ENCODE results near the gene GGT7. TPM values are rescaled to one million over a fixed set of nuclear protein-coding genes. Genes with fewer than 3 reads are reported as not detected.

Gene GGT7
- total RNA-seq, 2 experiments from 2014 or later, result 1.8 to 2.7 TPM

DNA sequence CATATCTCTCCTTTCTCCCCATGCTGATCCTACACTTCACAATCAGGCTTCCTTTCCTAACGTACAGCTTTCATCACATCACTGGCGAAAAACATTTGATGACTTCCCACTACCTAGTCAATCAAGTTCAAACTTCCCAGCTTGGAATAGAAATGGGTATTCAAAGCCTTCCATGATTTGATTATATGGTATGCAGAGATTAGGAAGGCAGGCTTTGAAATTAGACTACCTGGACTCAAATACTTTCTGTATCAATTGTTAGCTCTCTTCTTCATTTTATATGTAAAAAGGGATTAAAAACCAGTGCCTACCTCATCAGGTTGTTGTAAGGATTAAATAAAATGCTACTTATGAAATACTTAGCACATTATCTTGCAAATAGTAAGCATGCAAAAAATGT lies 54.9 kb downstream of the GGT7 start:
- Histone ChIP-seq H3K9me3 (ENCODE audit: low read length) (no peaks in the 10 kb centered on the region), H3K4me3 (ENCODE audit: low read depth, low read length, poor library complexity, severe bottlenecking) (no peak overlapping the region), H3K27ac (ENCODE audit: low read depth, low read length, poor library complexity, severe bottlenecking) (no peak overlapping the region), H3K9me2 (ENCODE audit: insufficient read depth, low read length) (no peaks in the 10 kb centered on the region), H3K4me2 (ENCODE audit: low read length) (no peak overlapping the region), H3K79me2 (ENCODE audit: insufficient read depth, low read depth, low read length) (peaks cover 42% of the 10 kb centered on the region), H2AFZ (ENCODE audit: low read length) (no peak overlapping the region), H3K4me1 (ENCODE audit: insufficient read depth, low read length, poor library complexity, severe bottlenecking) (no peaks in the 10 kb centered on the region), H4K20me1 (ENCODE audit: insufficient read depth, low read length) (peaks cover 18% of the 10 kb centered on the region; the same call in 1 of the 2 replicates), H3K36me3 (ENCODE audit: insufficient read depth, low read length) (no peaks in the 10 kb centered on the region)
- TF ChIP-seq CTCF (conservative IDR thresholded peaks at IDR 0.05; ENCODE audit: low read length) (no peak), EZH2phosphoT487 (IDR thresholded peaks at IDR 0.05; ENCODE audit: borderline replicate concordance, low read depth, low read length) (no peak)
- no peak for DNase-seq (ENCODE audit: low spot score)
- intact Hi-C loops (cut with micrococcal nuclease; ENCODE audit: unreplicated experiment), result no loop called here
- no TSS peak for BruUV-seq (replicated peaks)
- ChIA-PET POLR2A (no interaction called here), CTCF (ENCODE audit: unreplicated experiment) (no interaction called here)

DNA sequence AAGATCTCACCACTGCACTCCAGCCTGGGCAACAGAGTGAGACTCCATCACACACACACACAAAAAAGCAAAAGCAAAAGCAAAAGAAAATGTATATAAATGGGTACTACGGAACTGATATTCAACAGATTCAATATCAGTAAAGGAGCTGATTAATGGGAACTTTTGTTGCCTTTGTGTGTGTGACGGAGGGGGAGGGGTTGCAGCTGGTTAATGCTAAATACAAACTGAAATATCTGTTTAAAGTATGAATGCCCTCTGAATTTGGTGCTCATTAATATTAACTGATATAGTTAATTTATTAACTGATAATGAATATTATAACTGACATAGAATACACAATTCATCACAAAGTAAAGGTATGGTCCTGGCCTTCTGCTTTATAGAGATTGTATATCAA lies 55.6 kb downstream of the GGT7 start:
- no peaks in the 10 kb centered on the region for H3K4me1 ChIP-seq (ENCODE audit: insufficient read depth, low read length, poor library complexity, severe bottlenecking)
- POLR2A ChIA-PET, result no interaction called here
- no peak overlapping the region for H3K27ac ChIP-seq (ENCODE audit: low read depth, low read length, poor library complexity, severe bottlenecking)
- intact Hi-C loops (cut with micrococcal nuclease; ENCODE audit: unreplicated experiment), result no loop called here
- BruUV-seq (replicated peaks), result no TSS peak
- TF ChIP-seq EZH2phosphoT487 (IDR thresholded peaks at IDR 0.05; ENCODE audit: borderline replicate concordance, low read depth, low read length), result no peak
- no peak for TF ChIP-seq CTCF (conservative IDR thresholded peaks at IDR 0.05; ENCODE audit: low read length)
- H4K20me1 ChIP-seq (ENCODE audit: insufficient read depth, low read length), result peaks cover 18% of the 10 kb centered on the region; the same call in 1 of the 2 replicates
- no peak for DNase-seq (ENCODE audit: low spot score)
- H3K36me3 ChIP-seq (ENCODE audit: insufficient read depth, low read length), result no peaks in the 10 kb centered on the region
- H3K4me3 ChIP-seq (ENCODE audit: low read depth, low read length, poor library complexity, severe bottlenecking), result no peak overlapping the region
- no peak overlapping the region for H3K4me2 ChIP-seq (ENCODE audit: low read length)
- CTCF ChIA-PET (ENCODE audit: unreplicated experiment), result no interaction called here
- no peak overlapping the region for H2AFZ ChIP-seq (ENCODE audit: low read length)
- no peaks in the 10 kb centered on the region for H3K9me3 ChIP-seq (ENCODE audit: low read length)
- H3K9me2 ChIP-seq (ENCODE audit: insufficient read depth, low read length), result no peaks in the 10 kb centered on the region
- H3K79me2 ChIP-seq (ENCODE audit: insufficient read depth, low read depth, low read length), result peaks cover 35% of the 10 kb centered on the region

- TSS peak; percentile 31 for BruUV-seq (replicated peaks)
These were observed 57.0 kb downstream of the GGT7 start for GRCh38 chr20:34815636-34816035.

More at GRCh38 chr20:34815636-34816035, 57.0 kb downstream of the GGT7 start:
- intact Hi-C loops (cut with micrococcal nuclease; ENCODE audit: unreplicated experiment), result no loop called here
- H3K9me3 ChIP-seq (ENCODE audit: low read length), result no peaks in the 10 kb centered on the region
- H3K27ac ChIP-seq (ENCODE audit: low read depth, low read length, poor library complexity, severe bottlenecking), result no peak overlapping the region
- ChIA-PET POLR2A (no interaction called here), CTCF (ENCODE audit: unreplicated experiment) (no interaction called here)
- no peak for DNase-seq (ENCODE audit: low spot score)
- H4K20me1 ChIP-seq (ENCODE audit: insufficient read depth, low read length), result peaks cover 18% of the 10 kb centered on the region; the same call in 1 of the 2 replicates
- no peaks in the 10 kb centered on the region for H3K9me2 ChIP-seq (ENCODE audit: insufficient read depth, low read length)
- H3K36me3 ChIP-seq (ENCODE audit: insufficient read depth, low read length), result no peaks in the 10 kb centered on the region
- no peak overlapping the region for H3K4me3 ChIP-seq (ENCODE audit: low read depth, low read length, poor library complexity, severe bottlenecking)
- H3K79me2 ChIP-seq (ENCODE audit: insufficient read depth, low read depth, low read length), result peaks cover 32% of the 10 kb centered on the region
- TF ChIP-seq CTCF (conservative IDR thresholded peaks at IDR 0.05; ENCODE audit: low read length), result no peak
- no peak for TF ChIP-seq EZH2phosphoT487 (IDR thresholded peaks at IDR 0.05; ENCODE audit: borderline replicate concordance, low read depth, low read length)
- H3K4me2 ChIP-seq (ENCODE audit: low read length), result no peak overlapping the region
- no peak overlapping the region for H2AFZ ChIP-seq (ENCODE audit: low read length)
- H3K4me1 ChIP-seq (ENCODE audit: insufficient read depth, low read length, poor library complexity, severe bottlenecking), result no peaks in the 10 kb centered on the region
